Raji (cell line): Measurements from ENCODE around the gene GORAB.

Experiments
- POLR2A ChIP-seq: IDR thresholded peaks from 2 replicates; pipeline ENCODE4 v1.6.1; 2011; ENCODE audit warnings: low read depth, low read length, control low read depth; ENCODE audit not compliant: insufficient read depth

Gene GORAB

GRCh38 chr1:170562646-170563338, 30.8 kb downstream of the GORAB start:
- TF ChIP-seq POLR2A: no peak

- TF ChIP-seq POLR2A: no peak
These were observed 35.2 kb downstream of the GORAB start for GRCh38 chr1:170567214-170567613.

GRCh38 chr1:170568197-170568596, 36.2 kb downstream of the GORAB start:
- TF ChIP-seq POLR2A: no peak

GRCh38 chr1:170576980-170577379, 45.0 kb downstream of the GORAB start:
- no peak for TF ChIP-seq POLR2A

GRCh38 chr1:170578359-170578758, 46.4 kb downstream of the GORAB start:
- no peak for TF ChIP-seq POLR2A

- no peak for TF ChIP-seq POLR2A
These were observed 48.9 kb downstream of the GORAB start for GRCh38 chr1:170580636-170581440.

GRCh38 chr1:170583186-170583585, 51.2 kb downstream of the GORAB start:
- TF ChIP-seq POLR2A: no peak

- TF ChIP-seq POLR2A: no peak
These were observed 54.6 kb downstream of the GORAB start for GRCh38 chr1:170586321-170587252.

- no peak for TF ChIP-seq POLR2A
These were observed 55.3 kb downstream of the GORAB start for GRCh38 chr1:170587253-170587593.

GRCh38 chr1:170590921-170591705, 59.1 kb downstream of the GORAB start:
- TF ChIP-seq POLR2A: no peak

GRCh38 chr1:170592591-170593111, 60.7 kb downstream of the GORAB start:
- no peak for TF ChIP-seq POLR2A

GRCh38 chr1:170593173-170594011, 61.4 kb downstream of the GORAB start:
- no peak for TF ChIP-seq POLR2A

GRCh38 chr1:170594066-170594626, 62.2 kb downstream of the GORAB start:
- no peak for TF ChIP-seq POLR2A

GRCh38 chr1:170596701-170597100, 64.7 kb downstream of the GORAB start:
- no peak for TF ChIP-seq POLR2A

GRCh38 chr1:170598618-170599017, 66.7 kb downstream of the GORAB start:
- no peak for TF ChIP-seq POLR2A
